GM18873 (cell line): ENCODE results near the gene CYP2W1.
"Not testable (repeated sequence)": the region's sequence is repeated elsewhere in the genome, so short reads cannot be mapped to it uniquely, and the experiment has no call there.

Source experiments
- ATAC-seq: cut with Tn5 transposase; IDR thresholded peaks from one replicate; pipeline ENCODE4 v1.9.1; 2021; ENCODE audit warnings: mild to moderate bottlenecking, moderate library complexity, moderate number of reproducible peaks; ENCODE audit not compliant: unreplicated experiment, low FRiP score

The CYP2W1 gene

DNA sequence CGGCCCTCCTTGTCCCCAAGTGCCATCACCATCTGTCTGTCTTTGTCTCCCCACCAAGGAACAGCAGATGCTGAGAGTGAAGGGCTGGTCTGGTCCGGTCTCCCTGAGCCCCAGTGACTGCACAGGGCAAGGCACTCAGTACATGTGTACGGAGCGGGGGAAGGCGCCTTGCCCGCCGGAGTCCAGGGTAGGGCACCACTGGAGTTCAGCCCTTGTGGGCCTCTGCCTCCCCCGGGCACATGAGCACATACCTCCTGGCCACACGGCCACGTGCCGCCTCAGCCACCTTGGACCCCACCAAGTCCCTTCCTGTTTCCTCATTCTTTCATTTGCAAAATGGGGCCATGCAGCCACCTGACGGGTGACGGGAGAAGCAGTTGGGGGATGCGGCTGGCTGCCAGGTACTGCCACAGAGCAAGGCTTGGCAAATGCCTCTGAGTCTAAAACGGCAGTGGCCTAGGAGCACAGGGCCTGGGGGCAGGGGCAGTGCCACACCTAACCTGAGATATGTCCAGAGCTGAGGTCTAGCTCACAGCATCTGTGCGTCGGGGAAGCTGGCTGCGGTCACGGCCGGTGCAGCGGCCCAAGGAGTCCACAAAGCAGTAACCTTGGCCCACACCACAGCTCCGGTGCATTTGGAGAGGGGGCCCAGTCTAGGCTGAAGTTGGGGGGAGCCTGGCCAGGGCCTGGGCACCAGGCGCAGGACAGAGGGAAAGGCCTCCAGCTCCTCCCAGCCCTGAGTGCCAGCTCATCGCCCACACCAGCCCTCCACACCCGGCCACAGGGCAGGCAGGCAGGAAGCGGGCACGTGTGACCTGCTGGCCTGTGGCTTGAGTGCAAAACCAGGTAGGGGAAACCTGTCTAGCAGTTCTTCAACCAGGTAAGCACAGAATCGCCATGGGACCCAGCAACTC lies 33.7 kb upstream of the CYP2W1 start:
- no peak for ATAC-seq

DNA sequence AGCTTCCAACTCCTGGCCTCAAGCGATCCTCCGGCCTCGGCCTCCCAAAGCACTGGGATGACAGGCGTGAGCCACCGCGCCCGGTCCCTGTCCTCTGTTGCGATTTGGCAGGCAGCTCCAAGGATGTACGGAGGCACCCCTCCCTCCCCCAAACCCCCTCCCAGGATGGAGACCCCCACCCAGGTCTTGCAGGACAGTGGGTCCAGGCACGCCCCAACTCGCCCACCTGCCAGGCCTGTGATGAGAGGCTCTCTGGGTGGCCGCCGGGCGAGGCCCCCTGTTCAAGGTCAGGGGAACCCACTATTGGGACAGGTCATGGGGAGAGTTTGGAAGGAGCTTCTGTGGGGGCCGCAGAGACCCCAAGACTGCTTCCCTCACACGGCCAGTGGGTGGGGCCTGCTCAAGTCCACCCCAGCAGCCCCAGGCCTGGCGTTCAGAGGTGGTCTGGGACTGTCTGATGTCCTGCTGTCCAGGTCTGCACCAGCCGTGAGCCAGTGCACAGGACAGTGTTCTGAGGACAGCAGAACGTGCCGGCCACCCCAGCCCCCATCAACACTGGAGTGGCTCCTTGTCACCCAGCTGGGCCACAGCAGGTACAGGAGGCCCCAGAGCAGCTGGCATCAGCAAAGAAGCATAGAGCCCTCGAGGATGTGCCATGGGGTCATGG lies 31.0 kb upstream of the CYP2W1 start:
- ATAC-seq, result no peak

DNA sequence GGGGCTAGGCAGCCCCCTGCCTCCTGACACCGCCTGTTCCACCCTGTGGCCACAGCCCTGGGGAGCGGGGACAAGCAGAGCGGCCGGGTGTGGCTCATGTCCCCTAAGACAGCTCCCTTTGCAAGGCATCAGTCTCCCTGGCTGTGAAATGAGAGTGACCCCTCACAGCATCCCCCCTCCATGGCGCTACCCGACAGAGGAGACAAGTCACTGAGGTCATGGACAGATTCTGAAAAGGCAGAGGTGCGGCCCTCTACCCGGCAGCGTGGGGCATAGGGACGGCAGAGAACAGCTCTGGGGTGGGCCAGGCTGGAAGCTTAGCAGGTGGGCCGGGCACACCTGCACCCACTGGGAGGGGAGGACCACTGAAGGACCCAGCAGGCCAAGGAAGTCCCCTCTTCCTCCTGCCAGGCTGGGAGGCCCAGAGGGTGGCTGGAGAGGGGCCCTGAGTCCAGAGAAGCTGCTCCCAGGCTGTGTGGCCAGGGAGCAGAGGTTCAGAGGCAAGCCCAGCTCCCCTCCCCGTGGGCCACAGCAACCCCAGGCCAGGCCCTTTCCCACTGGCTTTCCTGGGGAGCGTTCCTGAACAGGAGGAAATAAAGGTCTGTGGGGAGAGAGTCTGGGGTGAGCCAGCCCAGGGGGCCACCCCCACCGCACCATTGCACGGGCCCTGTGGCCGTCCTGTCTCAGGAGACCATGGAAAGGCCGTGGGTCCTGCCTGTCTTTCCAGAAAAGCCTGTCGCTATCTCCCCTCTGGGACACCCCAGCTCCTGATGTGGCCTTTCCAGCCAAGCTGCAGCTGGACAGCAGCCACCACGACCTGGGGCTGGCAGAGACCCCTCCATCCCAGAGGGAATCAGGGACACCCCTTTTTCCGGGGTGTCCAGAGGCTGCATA lies 30.2 kb upstream of the CYP2W1 start:
- no peak for ATAC-seq

DNA sequence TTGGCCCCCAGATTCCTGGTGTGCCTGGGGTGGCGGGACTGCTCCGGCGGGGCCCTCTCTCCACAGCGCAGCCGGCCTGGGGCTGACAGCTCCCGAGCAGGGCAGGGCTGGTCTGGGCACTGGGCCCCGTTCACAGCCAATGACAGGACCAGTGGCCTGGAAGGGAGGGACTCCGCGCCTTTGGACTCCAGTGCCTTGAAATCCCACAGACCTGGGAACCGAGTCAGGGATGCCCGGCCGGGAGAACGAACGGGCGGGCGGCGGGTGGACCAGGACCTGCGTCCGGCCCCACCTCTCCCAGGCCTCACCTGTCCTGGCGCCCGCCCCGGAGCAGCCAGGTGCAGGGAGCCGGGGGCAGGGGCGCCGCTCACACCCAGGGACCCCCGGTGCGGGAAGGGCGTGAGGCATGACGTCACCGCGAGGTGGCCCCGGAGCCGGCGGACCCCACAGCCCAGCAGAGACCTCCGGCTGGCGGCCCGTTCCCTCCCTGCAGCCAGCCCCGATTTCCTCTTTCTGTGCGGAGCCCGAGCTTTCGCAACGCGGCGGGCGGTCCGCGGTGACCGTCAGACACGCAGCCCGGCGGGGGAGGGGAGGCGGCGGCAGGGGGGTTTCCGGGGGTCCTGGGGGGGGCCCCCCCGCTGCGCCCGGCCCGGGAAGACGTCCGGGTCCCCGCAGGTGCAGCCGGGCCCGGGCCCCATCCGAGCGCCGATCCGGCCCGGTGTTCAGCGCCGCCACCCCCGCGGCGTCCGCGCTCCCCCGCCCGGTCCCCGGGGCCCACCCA lies 29.2 kb upstream of the CYP2W1 start:
- ATAC-seq, result no peak

DNA sequence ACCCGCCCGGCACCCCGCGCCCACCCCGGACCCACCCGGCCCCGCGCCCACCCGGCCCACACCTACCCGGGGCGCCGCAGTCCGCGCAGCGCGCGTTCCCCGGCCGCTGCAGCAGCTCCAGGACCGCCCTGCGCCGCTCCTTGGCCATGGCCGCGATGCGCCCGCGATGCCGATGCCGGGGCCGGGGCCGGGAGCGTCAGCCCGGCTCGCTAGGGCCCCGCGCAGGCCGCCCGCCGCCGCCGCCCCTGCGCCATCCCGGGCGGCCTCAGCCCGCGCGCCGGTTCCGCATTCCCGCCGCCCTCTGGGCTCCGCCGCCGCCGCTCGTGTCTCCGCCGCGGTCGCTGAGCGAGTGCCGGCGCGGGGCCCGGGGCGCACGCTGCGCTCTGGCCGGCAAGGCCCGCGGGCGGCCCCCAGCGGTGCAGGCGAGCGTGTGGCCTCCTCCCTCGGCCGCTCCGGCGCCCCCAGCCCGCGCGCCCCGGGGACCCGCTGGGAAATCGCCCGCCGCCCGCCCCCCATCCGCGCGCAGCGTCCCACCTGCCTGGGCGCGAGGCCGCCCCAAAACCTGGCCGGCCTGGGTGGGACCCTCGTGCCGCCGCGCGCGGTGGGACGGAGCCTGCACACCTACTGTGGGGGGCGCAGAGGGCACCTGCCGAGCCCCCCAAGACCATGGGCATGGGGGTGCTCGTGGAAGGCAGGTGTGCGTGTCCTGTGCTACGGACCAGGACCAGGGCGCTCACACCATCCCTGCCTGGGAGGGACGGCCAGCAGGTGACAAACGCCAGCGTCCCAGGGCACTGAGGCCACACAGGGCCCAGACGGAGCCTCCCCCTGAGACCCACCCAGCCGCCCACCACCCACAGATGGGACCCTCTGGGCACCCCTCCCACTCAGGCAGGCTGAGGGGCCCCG lies 28.4 kb upstream of the CYP2W1 start, which contains the start of gene ADAP1:
TSS of gene ADAP1 (minus strand) at position 351 of the 909 bp plus-strand sequence. CDS start at position 148, 203 bp downstream.
- no peak for ATAC-seq

DNA sequence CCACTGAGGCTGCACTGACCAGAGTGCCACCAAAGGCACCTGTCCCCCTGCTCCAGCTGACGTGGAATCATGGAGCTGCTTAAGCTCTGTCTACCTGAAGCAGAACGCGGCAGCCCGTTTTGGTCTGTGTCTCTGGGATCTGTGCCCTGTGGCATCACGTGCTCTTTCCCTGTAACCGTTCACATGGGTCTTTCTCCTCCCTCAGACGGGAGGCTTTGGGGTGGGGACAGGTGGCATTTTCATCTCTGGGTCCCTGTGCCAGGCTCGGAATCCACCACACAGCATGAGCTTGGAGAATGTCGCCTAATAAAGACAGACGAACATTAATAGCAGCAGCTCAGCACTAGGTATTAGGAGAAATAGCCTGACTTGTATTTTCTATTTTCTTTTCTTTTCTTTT lies 26.9 kb upstream of the CYP2W1 start:
- no peak for ATAC-seq

DNA sequence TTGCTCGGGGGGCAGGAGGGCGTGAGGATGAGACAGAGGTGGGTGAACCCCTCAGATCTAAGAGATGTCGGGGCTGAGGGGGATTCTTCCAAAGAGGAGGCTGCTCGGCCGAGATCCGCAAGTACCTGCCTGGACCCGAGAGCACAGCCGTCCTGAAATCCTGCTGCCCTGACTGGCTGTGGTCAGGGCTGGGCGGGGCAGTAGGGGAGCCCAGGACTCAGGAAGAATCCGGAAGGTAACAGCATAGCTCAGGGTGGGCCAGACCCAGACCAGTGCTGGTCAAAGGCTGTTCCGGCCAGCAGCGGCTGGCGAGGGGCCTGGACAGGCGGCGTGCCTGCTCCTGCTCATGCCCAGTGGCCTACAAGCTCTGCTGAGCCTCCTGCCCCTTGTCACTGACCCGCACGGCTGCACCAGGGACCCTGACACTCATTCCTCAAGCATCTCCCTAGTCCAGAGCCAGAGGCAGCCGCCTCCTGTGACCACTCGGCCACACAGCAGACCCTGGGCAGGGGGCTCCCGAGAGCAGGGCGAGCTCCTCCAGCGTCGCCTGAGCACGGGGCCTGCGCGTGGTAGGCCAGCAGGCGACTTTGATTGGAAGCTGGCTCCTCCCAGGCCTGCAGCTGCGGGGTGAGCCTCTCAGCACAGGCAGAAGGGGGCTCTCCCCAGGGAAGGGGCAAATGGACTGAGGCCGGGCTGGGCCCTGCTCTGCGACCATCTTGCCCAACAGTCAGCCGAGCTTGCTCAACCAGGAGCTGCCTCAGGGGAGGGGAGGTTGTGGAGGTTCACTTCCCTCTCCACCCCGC lies 25.4 kb upstream of the CYP2W1 start:
- ATAC-seq, result no peak

DNA sequence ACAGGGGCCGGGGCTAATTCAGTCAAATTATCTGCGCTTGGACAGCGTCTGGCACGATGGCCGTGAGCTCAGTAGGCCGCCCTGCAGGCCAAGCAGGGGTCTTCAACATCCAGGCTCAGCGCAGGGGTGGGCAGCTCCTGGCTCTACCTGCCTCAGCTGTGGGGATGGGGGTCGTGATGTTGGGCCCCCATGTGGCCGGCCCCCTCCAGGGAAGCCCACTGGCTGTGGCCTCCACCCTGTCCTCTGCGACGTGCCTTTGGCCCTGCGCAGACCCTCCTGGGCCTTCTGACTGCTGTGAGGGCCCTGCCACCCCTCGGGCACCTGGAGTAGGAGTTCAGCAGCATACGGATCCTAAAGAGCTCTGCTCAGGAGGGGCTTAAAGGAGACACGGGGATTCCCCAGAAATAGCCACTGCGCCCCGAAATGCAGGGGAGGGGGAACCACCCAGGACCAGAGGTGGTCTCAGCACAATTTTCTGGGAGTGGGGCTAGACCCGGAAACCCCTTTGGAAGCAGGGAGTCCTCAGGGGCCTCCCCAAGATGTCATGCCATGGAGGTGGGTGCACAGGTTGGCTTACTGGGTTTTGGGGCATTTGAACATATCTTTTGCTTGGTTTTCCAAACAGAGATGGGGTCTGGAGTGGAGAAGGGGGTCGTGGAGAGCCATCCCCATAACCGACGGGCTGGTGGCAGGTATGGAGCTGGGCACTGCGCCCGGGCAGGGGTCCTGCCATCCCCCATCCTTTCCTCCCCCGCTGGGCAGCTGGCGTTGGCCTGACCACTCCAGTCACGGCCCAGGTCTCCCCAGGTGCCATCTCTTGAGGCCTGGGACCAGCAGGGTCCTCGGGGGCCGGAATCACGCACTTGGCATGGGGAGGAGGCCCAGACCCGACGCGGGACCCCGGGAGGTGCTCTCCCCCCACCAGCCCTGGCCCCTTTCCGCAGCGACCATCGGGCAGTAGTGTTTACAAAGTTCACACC lies 24.5 kb upstream of the CYP2W1 start:
- no peak for ATAC-seq

DNA sequence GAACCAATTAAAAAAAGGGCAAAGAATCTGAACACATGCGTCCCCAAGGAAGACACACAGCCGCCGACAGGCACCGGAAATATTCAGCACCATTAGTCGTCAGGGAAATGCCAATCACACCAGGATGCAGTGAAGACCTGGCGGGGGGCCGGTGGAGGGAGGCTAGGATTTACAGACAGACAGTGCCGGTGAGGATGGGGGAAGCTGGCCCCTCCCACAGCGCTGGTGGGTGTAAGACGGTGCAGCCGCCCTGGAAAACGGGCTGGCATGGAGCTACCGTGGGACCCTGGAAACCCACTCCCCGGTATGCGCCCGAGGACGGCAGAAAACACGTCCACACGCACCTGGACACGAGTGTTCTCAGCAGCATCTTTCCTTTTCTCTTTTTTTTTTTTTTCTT lies 23.7 kb upstream of the CYP2W1 start:
- no peak for ATAC-seq

DNA sequence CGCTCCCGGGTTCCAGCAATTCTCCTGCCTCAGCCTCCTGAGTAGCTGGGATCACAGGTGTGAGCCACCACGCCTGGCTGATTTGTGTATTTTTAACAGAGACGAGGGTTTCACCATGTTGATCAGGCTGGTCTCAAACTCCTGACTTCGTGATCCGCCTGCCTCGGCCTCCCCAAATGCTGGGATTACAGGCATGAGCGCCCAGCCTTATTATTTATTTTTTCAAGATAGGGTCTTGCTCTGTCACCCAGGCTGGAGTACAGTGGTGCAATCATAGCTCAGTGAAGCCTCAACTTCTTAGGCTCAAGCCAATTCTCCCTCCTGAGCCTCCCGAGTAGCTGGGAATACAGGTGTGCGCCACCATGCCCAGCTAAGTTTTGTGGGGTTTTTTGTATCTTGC lies 23.2 kb upstream of the CYP2W1 start:
- not testable (repeated sequence) for ATAC-seq

DNA sequence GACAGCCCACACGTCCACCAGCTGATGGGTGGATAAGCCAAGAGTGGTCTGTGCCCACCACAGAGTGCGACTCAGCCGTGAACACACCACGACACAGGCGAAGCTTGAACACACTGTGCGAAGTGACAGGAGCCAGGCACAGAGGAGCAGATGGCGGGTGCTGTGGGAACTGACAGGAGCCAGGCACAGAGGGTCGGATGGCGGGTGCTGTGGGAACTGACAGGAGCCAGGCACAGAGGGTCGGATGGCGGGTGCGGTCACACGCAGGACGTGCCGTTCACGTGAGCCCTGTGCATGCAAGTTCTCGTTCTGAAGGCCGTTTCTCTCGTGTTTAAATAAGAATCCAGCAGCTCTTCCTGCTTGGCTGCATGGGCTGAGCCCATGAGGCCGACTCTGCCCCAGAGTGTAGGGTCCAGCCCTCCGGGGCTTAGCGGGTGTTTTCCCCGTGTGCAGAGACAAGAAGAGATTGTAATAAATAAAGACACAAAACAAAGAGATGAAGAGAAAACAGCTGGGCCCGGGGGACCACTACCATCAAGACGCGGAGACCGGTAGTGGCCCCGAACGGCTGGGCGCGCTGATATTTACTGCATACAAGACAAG lies 22.6 kb upstream of the CYP2W1 start:
- ATAC-seq, result no peak

DNA sequence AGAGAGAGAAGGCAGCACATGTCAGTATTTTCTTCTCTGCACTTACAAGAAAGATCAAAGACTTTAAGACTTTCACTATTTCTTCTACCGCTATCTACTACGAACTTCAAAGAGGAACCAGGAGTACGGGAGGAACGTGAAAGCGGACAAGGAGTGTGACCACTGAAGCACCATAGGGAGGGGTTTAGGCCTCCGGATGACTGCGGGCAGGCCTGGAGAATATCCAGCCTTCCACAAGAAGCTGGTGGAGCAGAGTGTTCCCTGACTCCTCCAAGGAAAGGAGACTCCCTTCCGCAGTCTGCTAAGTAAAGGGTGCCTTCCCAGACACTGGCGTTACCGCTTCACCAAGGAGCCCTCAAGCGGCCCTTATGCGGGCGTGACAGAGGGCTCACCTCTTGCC lies 22.0 kb upstream of the CYP2W1 start:
- ATAC-seq, result not testable (repeated sequence)

DNA sequence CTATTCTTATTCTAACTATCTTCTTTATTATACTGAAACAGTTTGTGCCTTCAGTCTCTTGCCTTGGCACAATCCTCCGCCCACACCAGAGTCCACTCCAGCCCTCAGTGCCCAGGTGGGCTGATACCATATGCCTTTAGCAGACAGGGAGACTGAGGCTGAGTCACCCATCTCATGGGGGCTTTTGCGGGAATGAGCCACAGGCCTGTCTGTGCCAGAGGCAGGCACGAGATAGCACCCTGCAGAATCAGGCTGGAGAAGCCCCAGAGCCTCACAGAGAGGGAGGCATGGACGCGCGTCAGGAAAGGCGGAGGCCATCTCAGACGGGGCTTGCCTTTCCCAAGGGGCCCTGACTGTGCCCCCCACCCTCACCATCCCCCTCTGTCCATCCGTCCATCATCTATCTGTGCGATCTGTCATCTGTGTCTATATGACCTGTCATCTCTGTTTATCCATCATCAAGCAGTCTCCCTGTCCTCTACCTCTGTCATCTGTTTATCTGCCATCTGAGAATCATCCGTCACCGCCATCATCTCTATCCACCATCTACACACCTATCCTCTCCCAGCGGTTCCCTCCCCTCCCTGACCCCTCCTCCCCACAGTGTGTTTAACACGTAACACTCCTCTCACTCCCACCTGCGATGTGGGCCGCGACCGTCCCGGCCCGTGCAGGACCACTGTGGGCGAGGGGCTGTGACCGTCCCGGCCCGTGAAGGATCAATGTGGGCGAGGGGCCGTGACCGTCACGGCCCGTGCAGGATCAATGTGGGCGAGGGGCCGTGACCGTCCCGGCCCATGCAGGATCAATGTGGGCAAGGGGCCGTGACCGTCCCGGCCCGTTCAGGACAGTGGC lies 21.2 kb upstream of the CYP2W1 start:
- no peak for ATAC-seq

DNA sequence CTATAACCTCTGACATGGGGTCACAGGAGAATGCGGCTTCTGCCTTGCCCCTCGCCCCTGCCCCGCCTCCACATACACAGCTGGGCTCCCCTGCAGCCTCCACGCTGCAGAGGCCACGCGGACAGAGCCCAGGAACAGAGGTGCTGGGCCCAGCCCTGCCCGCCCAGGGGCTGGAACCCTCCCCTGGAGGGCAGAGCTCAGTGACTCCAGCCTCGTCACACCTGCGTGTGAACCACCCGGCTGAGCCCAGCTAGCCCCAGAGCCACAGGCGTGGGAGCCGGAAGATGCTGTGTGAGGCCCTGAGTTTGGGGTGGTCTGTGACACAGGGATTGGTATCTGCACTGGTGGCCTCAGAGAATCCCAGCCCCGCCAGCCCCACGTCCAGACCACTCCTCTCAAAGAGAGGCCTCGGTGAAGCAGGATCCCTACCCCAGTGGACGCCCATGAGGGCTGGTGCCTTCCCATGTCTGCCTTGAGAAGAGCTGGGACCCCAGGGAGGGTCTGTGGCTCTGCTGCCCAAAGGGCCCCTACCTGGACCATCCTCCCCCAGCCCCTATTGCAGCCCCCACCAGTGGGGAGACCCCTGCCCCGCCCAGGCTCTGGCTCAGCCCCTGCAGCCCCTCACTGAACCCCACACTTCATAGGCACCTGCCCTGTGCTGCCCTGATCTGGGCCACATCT lies 20.4 kb upstream of the CYP2W1 start:
- ATAC-seq, result no peak
